ENCODE data around the gene ZBTB16. TPM values are rescaled to one million over a fixed set of nuclear protein-coding genes. Genes with fewer than 3 reads are reported as not detected.

The ZBTB16 gene
- total RNA-seq, 2 donors from 2014 or later: 3.3 to 4.0 TPM

DNA sequence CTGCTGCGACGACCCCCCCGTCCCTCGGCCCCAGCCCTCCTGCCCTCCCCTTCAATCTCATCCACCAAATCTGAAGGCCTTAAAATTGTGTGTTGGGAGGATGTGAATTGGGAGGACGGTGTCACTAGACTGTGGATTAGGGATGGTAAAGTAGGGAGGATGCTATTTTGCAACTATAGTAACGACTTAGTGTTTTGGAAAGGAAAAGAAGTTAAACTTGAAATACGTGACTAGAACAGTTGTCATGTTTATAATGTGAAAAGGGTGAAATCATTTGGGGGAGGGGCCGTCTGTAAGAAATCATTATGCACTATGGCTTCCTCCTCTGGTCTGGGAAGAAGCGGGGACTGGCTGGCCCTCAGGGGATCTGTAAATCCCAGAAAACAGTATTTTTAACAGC lies 193.3 kb downstream of the ZBTB16 start:
- H3K4me1 Mint-ChIP-seq (ENCODE audit: low read depth): no peaks in the 10 kb centered on the region
- H3K27ac Mint-ChIP-seq: no peak overlapping the region

DNA sequence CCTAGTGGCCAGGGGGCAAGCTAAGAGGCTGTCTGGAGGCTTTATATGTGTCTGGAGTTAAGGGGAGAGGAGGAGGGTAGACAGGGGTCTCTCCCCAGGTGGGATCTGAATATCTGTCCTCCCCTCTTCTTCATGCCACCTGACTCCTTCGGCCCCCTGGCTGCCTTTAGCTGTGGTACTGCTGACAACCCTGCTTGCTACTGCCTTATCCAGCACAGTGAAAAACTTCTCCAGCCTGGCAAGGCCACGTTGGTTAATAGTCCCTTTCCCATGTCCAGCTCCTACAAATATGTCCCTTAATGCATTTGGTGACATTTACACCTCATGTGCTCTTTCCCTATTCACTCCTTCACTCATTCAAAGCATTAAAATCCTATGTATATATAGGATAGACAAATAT lies 194.3 kb downstream of the ZBTB16 start:
- H3K27ac Mint-ChIP-seq: no peak overlapping the region
- no peak for DNase-seq
- H3K4me1 Mint-ChIP-seq (ENCODE audit: low read depth): no peaks in the 10 kb centered on the region
- no peaks in the 10 kb centered on the region for H3K27me3 Mint-ChIP-seq (ENCODE audit: low read depth)
- no peaks in the 10 kb centered on the region for H3K36me3 Mint-ChIP-seq (ENCODE audit: insufficient read depth in 2 of 2)
- H3K4me3 Mint-ChIP-seq: no peak overlapping the region
- ATAC-seq (replicated peaks in 1 of 2): no peak
- no peaks in the 10 kb centered on the region for H3K9me3 Mint-ChIP-seq

More for the DNA sequence above, 193.3 kb downstream of the ZBTB16 start:
- Mint-ChIP-seq H3K27me3 (ENCODE audit: low read depth) (no peaks in the 10 kb centered on the region), H3K4me3 (no peak overlapping the region), H3K36me3 (ENCODE audit: insufficient read depth in 2 of 2) (no peaks in the 10 kb centered on the region), H3K9me3 (no peaks in the 10 kb centered on the region)
- no peak for DNase-seq
- ATAC-seq (replicated peaks in 1 of 2): no peak

DNA sequence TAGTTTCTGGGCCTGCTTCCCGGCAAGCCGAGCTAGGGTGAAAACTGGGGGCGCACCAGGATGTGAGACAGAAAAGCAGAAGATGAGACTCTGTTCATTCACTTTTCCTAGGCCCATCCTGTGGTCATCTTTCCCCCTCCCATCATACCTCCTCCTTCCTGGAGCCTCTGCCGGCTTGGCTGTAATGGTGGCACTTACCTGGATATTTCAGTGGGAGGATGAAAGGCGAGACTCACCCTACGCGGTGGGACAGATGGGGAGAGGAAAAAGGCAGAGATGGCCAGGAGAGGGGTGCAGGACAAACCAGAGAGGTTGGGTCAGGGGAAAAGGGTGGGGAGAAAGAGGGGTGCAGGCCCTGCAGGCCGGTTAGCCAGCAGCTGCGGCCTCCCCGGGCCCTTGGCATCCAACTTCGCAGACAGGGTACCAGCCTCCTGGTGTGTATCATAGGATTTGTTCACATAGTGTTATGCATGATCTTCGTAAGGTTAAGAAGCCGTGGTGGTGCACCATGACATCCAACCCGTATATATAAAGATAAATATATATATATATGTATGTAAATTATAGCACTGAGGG lies 195.1 kb downstream of the ZBTB16 start:
- ATAC-seq (replicated peaks in 1 of 2) (no peak), DNase-seq (no peak)
- no peaks in the 10 kb centered on the region for H3K9me3 Mint-ChIP-seq
- no peak overlapping the region for H3K27ac Mint-ChIP-seq
- H3K27me3 Mint-ChIP-seq (ENCODE audit: low read depth): no peaks in the 10 kb centered on the region
- H3K4me1 Mint-ChIP-seq (ENCODE audit: low read depth): no peaks in the 10 kb centered on the region
- no peak overlapping the region for H3K4me3 Mint-ChIP-seq
- H3K36me3 Mint-ChIP-seq (ENCODE audit: insufficient read depth in 2 of 2): no peaks in the 10 kb centered on the region

DNA sequence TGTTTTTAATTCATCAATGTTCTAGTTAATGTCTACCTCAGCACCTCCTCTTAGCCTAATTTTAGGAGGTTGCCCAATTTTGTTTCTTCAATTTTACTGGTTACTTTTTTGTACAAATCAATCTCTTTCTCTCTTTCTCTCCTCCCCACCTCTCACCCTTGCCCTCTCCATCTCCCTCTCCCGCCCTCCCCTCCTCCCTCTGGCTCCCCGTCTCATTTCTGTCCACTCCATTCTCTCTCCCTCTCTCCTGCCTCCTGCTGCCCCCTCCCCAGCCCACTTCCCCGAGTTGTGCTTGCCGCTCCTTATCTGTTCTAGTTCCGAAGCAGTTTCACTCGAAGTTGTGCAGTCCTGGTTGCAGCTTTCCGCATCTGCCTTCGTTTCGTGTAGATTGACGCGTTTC lies 195.8 kb downstream of the ZBTB16 start:
- no peak for ATAC-seq (replicated peaks in 1 of 2)
- Mint-ChIP-seq H3K9me3 (no peaks in the 10 kb centered on the region), H3K27ac (no peak overlapping the region), H3K36me3 (ENCODE audit: insufficient read depth in 2 of 2) (no peaks in the 10 kb centered on the region), H3K4me3 (no peak overlapping the region), H3K4me1 (ENCODE audit: low read depth) (no peaks in the 10 kb centered on the region), H3K27me3 (ENCODE audit: low read depth) (no peaks in the 10 kb centered on the region)
- DNase-seq: no peak

DNA sequence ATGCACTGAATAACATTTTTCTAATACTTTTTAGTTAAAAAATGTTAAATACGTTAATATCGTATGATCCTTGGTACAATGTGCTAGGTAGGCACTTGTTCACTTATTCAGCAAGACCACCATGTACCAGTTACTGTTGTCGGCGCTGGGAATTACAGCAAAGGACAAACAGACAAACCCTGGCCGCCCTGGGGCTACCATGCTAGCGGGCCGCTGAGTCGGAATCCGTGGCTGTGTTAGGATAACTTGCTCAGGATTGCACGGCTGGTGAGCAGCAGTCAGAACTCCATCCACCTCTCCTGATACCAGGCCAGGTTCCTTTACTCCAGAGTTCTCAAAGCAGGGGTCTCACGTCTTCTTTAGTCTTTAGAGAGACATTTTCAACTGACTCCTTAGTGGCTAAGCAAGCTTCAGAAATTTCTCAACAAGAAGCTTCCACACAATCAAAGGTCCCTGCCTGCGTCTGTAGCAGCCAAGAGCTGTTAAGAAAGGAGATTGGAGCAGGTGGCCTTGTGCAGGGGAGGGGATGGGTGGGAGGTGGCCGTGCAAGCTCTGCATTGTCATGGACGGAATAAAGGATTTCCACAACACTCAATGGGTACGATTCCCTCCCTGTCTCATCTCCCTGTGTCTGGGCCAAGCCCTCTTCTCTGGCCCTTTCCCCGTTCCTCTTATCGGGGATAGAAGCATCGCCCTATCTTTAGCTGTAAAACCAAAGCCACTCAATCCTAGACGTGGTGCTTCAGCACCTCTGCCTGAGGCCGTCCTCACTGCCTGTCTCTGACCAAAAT lies 196.9 kb downstream of the ZBTB16 start:
- no peak for DNase-seq
- Mint-ChIP-seq H3K4me3 (no peak overlapping the region), H3K27me3 (ENCODE audit: low read depth) (no peaks in the 10 kb centered on the region), H3K36me3 (ENCODE audit: insufficient read depth in 2 of 2) (no peaks in the 10 kb centered on the region), H3K9me3 (no peaks in the 10 kb centered on the region), H3K4me1 (ENCODE audit: low read depth) (no peaks in the 10 kb centered on the region), H3K27ac (no peak overlapping the region)
- ATAC-seq (replicated peaks in 1 of 2): no peak

DNA sequence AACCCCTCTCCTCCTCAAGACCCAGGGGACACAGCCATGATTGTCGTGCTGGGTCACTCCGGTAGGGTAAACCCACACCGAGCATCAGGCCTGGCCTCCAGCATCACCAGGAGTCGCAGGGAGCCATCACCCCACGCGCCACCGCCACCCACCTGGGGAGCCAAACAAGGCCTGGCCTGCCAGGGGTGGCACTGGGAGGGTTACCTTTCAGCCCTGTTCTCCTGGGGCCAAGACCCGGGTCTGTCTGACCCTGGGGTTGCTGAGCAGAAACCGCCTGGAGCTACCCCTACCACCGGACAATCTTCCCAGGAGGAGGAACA lies 197.4 kb downstream of the ZBTB16 start:
- Mint-ChIP-seq H3K36me3 (ENCODE audit: insufficient read depth in 2 of 2) (no peaks in the 10 kb centered on the region), H3K4me1 (ENCODE audit: low read depth) (no peaks in the 10 kb centered on the region), H3K27ac (no peak overlapping the region), H3K4me3 (no peak overlapping the region), H3K27me3 (ENCODE audit: low read depth) (no peaks in the 10 kb centered on the region), H3K9me3 (no peaks in the 10 kb centered on the region)
- DNase-seq: no peak
- no peak for ATAC-seq (replicated peaks in 1 of 2)

DNA sequence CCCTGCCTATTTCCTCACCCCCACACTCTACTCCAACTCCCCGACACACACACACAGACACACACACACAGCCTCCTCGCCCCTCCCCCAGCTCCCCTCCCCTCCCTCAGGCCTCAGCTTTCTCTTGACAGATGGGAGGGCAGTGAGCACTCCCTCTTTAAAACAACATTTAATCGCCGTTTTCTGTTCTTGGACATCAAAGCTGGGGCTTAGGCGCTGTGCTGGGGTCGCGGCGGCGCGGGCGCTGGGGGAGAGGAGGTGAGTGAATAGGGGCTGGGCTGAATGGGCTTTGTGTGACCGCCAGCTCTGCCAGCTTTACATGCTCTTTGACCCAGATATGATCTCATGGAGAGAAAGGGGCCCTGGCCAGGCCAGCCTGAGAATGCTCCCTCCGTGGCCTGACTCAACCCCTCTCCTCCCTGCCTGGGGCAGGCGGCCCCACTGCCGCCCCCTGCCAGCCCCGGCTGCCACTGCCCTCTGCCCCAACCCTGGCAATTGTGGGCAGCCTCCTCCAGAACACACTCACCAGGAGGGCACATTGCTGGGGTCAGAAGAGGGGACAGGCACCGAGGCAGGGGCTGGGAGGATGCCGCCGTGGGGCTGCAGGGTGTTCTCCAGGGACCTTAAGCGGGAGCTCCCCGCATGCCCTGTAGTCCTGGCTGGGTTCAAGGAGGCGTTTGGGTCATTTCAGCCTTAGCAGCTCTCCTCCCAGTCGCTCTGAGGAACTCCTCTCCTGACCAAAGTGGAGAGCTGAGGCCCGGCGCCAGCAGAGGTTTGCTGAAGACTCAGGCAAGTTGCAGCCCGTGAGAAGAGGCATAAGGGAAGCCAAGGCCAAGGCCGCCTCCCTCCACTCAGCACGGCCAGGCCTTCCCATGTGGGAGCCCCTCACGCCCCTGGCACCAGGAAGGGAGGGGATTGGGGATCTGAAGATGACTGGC lies 198.4 kb downstream of the ZBTB16 start:
- no peak for DNase-seq

DNA sequence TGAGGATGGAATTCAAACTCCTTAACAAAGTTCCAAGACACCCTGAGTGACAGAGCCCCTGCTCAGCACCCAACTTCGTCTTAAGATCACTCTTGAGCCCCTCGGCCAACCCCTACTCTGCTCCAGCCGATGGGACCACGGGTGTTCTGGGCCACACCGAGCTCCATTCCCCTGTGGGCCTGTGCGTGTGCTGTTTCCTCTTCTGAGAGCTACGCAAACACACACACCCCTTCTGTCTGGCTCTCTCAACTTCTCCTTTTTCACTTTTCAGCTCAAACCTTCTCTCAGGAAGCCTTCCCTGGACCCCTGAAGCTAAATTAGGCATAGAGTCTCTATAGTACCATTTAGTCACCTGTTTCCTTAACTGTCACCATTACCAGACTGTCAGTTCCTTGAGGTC lies 199.2 kb downstream of the ZBTB16 start:
- no peaks in the 10 kb centered on the region for H3K36me3 Mint-ChIP-seq (ENCODE audit: insufficient read depth in 2 of 2)
- no peak for ATAC-seq (replicated peaks in 1 of 2)
- DNase-seq: no peak
- no peaks in the 10 kb centered on the region for H3K9me3 Mint-ChIP-seq
- no peaks in the 10 kb centered on the region for H3K27me3 Mint-ChIP-seq (ENCODE audit: low read depth)
- H3K4me1 Mint-ChIP-seq (ENCODE audit: low read depth): no peaks in the 10 kb centered on the region
- no peak overlapping the region for H3K27ac Mint-ChIP-seq
- H3K4me3 Mint-ChIP-seq: no peak overlapping the region

More for the DNA sequence above, 198.4 kb downstream of the ZBTB16 start:
- no peaks in the 10 kb centered on the region for H3K36me3 Mint-ChIP-seq (ENCODE audit: insufficient read depth in 2 of 2)
- H3K27me3 Mint-ChIP-seq (ENCODE audit: low read depth): no peaks in the 10 kb centered on the region
- no peak overlapping the region for H3K4me3 Mint-ChIP-seq
- H3K27ac Mint-ChIP-seq: no peak overlapping the region
- ATAC-seq (replicated peaks in 1 of 2): no peak
- H3K4me1 Mint-ChIP-seq (ENCODE audit: low read depth): no peaks in the 10 kb centered on the region
- H3K9me3 Mint-ChIP-seq: no peaks in the 10 kb centered on the region

DNA sequence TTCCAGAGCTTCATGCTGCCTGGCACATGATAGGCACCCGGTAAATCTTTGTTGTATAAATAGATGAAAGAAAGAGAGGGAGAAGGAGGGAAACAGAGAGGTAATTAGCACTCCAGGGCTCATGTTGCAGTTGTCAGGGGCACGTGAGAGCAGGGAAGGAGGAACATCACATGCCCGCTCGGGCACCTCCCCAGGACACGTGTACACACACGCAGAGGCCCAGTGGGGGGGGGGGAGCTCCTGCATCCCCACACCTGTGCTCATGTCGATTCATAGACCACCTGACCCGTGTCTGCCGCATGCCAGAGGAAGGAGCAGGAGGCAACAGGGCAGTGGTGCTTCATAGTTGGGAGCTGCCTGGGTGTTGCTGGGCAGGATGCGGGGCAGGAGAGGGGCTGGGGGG lies 199.6 kb downstream of the ZBTB16 start:
- H3K9me3 Mint-ChIP-seq: no peaks in the 10 kb centered on the region
- no peaks in the 10 kb centered on the region for H3K27me3 Mint-ChIP-seq (ENCODE audit: low read depth)
- no peaks in the 10 kb centered on the region for H3K4me1 Mint-ChIP-seq (ENCODE audit: low read depth)
- no peak overlapping the region for H3K27ac Mint-ChIP-seq
- DNase-seq (no peak), ATAC-seq (replicated peaks in 1 of 2) (no peak)
- H3K36me3 Mint-ChIP-seq (ENCODE audit: insufficient read depth in 2 of 2): no peaks in the 10 kb centered on the region
- no peak overlapping the region for H3K4me3 Mint-ChIP-seq

DNA sequence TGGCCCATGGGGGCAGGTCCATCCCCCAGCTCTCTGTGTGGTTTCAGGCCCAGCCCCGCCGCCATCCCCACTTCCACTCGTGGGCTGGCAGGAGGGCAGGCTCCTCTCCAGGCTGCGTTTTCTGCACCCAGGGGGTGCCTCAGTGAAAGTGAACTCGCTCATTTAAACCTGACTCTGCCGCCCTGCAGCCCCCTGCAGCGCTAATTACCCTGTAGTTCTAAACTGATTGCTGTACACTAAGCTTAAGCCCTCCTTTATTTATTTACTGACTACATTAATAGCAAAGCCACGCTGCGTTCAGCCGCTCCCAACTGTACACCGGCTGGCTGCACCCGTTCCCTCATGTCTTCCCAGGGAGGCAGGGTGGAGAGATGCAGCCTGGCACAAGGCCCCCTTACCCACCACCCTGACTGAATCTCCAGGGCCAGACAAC lies 200.1 kb downstream of the ZBTB16 start:
- H3K27ac Mint-ChIP-seq: no peak overlapping the region
- no peaks in the 10 kb centered on the region for H3K36me3 Mint-ChIP-seq (ENCODE audit: insufficient read depth in 2 of 2)
- DNase-seq: no peak
- H3K9me3 Mint-ChIP-seq: no peaks in the 10 kb centered on the region
- H3K27me3 Mint-ChIP-seq (ENCODE audit: low read depth): no peaks in the 10 kb centered on the region
- H3K4me3 Mint-ChIP-seq: no peak overlapping the region
- no peaks in the 10 kb centered on the region for H3K4me1 Mint-ChIP-seq (ENCODE audit: low read depth)
- ATAC-seq (replicated peaks in 1 of 2): no peak

DNA sequence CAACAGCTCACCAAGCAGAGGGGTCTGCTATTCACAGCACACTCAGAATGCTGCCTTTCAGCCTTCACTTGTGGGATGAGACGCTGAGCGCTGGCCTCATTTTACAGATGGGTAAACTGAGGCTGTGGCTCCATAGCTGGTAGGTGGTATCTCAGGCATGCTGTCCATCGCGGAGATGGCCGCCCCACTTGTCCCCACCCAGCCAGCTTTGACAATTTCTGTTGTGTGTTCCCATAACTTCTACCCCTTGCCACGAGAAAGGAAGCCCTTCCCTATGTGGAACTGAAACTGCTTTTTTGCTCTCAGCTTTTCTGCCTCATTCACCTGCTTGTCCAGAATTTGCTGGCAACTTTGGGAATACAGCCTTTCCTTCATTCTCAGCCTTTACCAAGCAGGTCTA lies 200.6 kb downstream of the ZBTB16 start:
- ATAC-seq (replicated peaks in 1 of 2) (no peak), DNase-seq (no peak)
- no peaks in the 10 kb centered on the region for H3K36me3 Mint-ChIP-seq (ENCODE audit: insufficient read depth in 2 of 2)
- H3K27me3 Mint-ChIP-seq (ENCODE audit: low read depth): no peaks in the 10 kb centered on the region
- no peaks in the 10 kb centered on the region for H3K4me1 Mint-ChIP-seq (ENCODE audit: low read depth)
- H3K27ac Mint-ChIP-seq: no peak overlapping the region
- H3K4me3 Mint-ChIP-seq: no peak overlapping the region
- H3K9me3 Mint-ChIP-seq: no peaks in the 10 kb centered on the region

DNA sequence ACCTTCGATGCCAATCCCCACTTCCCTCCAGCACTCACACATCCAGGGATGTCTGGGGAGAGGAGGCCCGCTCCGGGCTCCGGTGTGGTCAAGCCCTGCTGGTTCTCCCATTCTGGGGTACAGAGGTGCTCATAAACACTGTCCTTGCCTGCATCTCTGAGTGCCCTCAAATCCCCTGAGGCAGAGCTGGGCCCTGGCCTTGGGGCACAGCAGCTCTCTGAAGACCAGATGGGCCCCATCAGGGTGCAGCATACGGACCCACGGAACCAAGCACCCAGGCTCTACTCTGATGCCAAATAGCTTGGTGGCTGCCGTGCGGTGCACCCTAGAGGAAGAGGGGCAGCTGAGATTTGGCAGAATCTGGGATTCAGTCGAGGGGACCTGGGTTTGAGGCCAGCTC lies 201.0 kb downstream of the ZBTB16 start:
- Mint-ChIP-seq H3K4me1 (ENCODE audit: low read depth) (no peaks in the 10 kb centered on the region), H3K9me3 (no peaks in the 10 kb centered on the region), H3K27ac (no peak overlapping the region), H3K27me3 (ENCODE audit: low read depth) (no peaks in the 10 kb centered on the region), H3K4me3 (no peak overlapping the region), H3K36me3 (ENCODE audit: insufficient read depth in 2 of 2) (no peaks in the 10 kb centered on the region)
- ATAC-seq (replicated peaks in 1 of 2): no peak
- no peak for DNase-seq

DNA sequence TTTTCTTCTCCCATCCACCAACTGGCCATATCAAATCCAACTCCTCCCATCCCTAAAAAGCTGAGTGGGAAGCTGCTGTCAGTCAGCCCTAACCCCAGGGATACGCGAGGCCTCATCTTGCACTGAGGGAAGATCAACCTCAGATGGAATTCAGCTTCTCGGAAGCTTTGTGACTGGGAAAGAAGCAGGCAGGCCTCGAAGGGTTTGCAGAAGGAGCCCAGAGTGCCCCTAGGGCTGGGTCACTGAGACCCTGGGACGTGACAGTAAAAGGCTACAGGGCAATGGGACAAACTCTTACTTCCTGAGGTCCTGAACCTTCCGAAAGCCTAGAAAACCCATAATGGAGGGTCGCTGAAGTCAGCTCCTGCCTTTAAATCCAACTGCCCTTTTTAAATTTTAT lies 202.3 kb downstream of the ZBTB16 start:
- no peaks in the 10 kb centered on the region for H3K36me3 Mint-ChIP-seq (ENCODE audit: insufficient read depth in 2 of 2)
- no peak overlapping the region for H3K27ac Mint-ChIP-seq
- ATAC-seq (replicated peaks in 1 of 2): no peak
- no peaks in the 10 kb centered on the region for H3K4me1 Mint-ChIP-seq (ENCODE audit: low read depth)
- H3K4me3 Mint-ChIP-seq: no peak overlapping the region
- no peak for DNase-seq
- H3K27me3 Mint-ChIP-seq (ENCODE audit: low read depth): no peaks in the 10 kb centered on the region
- H3K9me3 Mint-ChIP-seq: no peaks in the 10 kb centered on the region
